ENCODE measurements around the gene KIF1C. TPM values are rescaled to one million over a fixed set of nuclear protein-coding genes. Genes with fewer than 3 reads are reported as not detected.

KIF1C gene
- total and polyA plus RNA-seq, 9 of the 15 experiments (the other 6 are each of a cell fraction or from before 2014, with no cell fraction given) = 0.38 to 68.4 (median 25.1) TPM

DNA sequence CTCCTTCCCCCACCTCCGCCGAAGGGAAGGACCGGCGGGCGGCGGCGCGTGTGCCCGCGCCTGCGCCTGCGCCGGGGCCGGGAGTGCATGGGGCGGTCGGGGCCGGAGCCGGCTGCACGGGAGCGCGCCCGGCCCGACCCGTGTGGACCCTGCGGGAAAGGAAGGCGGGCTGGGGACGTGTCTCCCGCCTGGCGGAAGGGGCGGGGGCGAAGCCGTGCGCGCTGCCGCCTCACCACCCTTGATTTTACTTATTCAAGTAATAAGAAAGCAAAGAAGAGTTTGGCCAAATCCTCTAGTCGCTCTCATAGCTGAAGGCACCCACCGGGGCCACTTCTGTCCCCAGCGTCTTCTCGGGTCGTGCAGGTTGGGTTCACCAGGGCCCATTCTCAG is 48.8 kb upstream of the KIF1C start (continued):
- 0 out of 2 replicates have a peak, but pooled peaks have one; percentile 49 for TF ChIP-seq ETS1 (conservative IDR thresholded peaks at IDR 0.05; ENCODE audit: control insufficient read depth, low read depth, low read length)
- TF ChIP-seq KDM1A (IDR thresholded peaks at IDR 0.05) = no peak
- peak; percentile 45 for TF ChIP-seq HMGN3 (IDR thresholded peaks at IDR 0.05; ENCODE audit: borderline replicate concordance, extremely low read depth, insufficient read length, low read depth, low read length)
- TF ChIP-seq BCOR (IDR thresholded peaks at IDR 0.05) = no peak
- TF ChIP-seq RB1 (IDR thresholded peaks at IDR 0.05; ENCODE audit: low read depth) = peak; percentile 65; the same call in 1 of the 2 replicates
- peak in 1 of 3 experiments; percentile 2 for TF ChIP-seq YY1 (IDR thresholded peaks at IDR 0.05; ENCODE audit: borderline replicate concordance in 1 of 3, control insufficient read depth in 1 of 3, extremely low read depth in 1 of 3, insufficient read depth in 3 of 3, insufficient read length in 1 of 3, insufficient replicate concordance in 2 of 3, low read depth in 1 of 3, low read length in 2 of 3)
- TF ChIP-seq, protein P1, sequence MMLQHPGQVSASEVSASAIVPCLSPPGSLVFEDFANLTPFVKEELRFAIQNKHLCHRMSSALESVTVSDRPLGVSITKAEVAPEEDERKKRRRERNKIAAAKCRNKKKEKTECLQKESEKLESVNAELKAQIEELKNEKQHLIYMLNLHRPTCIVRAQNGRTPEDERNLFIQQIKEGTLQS (IDR thresholded peaks at IDR 0.05) = 0 out of 2 replicates have a peak, but pooled peaks have one; percentile 4
- TF ChIP-seq, protein P1 (CRISPR knock-in tag; conservative IDR thresholded peaks at IDR 0.05) = no peak
- TF ChIP-seq, protein P2, sequence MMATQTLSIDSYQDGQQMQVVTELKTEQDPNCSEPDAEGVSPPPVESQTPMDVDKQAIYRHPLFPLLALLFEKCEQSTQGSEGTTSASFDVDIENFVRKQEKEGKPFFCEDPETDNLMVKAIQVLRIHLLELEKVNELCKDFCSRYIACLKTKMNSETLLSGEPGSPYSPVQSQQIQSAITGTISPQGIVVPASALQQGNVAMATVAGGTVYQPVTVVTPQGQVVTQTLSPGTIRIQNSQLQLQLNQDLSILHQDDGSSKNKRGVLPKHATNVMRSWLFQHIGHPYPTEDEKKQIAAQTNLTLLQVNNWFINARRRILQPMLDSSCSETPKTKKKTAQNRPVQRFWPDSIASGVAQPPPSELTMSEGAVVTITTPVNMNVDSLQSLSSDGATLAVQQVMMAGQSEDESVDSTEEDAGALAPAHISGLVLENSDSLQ (IDR thresholded peaks at IDR 0.05) = no peak
- no peak for TF ChIP-seq SRSF3 (IDR thresholded peaks at IDR 0.05; ENCODE audit: insufficient read depth, low read length)
- no peak for TF ChIP-seq SOX6 (IDR thresholded peaks at IDR 0.05)
- TF ChIP-seq, protein P3, sequence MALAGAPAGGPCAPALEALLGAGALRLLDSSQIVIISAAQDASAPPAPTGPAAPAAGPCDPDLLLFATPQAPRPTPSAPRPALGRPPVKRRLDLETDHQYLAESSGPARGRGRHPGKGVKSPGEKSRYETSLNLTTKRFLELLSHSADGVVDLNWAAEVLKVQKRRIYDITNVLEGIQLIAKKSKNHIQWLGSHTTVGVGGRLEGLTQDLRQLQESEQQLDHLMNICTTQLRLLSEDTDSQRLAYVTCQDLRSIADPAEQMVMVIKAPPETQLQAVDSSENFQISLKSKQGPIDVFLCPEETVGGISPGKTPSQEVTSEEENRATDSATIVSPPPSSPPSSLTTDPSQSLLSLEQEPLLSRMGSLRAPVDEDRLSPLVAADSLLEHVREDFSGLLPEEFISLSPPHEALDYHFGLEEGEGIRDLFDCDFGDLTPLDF (CRISPR knock-in tag; IDR thresholded peaks at IDR 0.05) = no peak
- TF ChIP-seq FOXJ2 (tag; IDR thresholded peaks at IDR 0.05) = 0 out of 2 replicates have a peak, but pooled peaks have one; percentile 8
- no peak for TF ChIP-seq TARDBP (IDR thresholded peaks at IDR 0.05)
- TF ChIP-seq SP1 (CRISPR knock-in tag; IDR thresholded peaks at IDR 0.05) = no peak
- no peak for TF ChIP-seq ZNF717 (CRISPR knock-in tag; IDR thresholded peaks at IDR 0.05)
- TF ChIP-seq MEIS2 (IDR thresholded peaks at IDR 0.05; ENCODE audit: partially characterized antibody) = peak; percentile 70
- TF ChIP-seq SIN3A (IDR thresholded peaks at IDR 0.05; ENCODE audit: borderline replicate concordance in 2 of 2, control insufficient read depth in 1 of 2, low read depth in 2 of 2, low read length in 2 of 2) = 0 out of 4 replicates have a peak, but pooled peaks of 1 of the 2 experiments have one; percentile 14
- peak in 1 of 2 experiments; percentile 2; a peak in 1 of 4 replicates for TF ChIP-seq MAZ (CRISPR knock-in tag; conservative IDR thresholded peaks at IDR 0.05 in 1 of 2, IDR thresholded peaks at IDR 0.05 in 1 of 2)
- no peak for TF ChIP-seq ELF1 (tag; IDR thresholded peaks at IDR 0.05)

Data from K562 (cell line).